HG02943 (cell line): Measurements from ENCODE around the gene PDC.
"Not testable (repeated sequence)": the region's sequence is repeated elsewhere in the genome, so short reads cannot be mapped to it uniquely, and the experiment has no call there.

Experiments used
- ATAC-seq: cut with Tn5 transposase; IDR thresholded peaks from one replicate; pipeline ENCODE4 v1.9.1; 2021; ENCODE audit warnings: mild to moderate bottlenecking, low read depth, moderate library complexity; ENCODE audit not compliant: unreplicated experiment

The PDC gene

DNA sequence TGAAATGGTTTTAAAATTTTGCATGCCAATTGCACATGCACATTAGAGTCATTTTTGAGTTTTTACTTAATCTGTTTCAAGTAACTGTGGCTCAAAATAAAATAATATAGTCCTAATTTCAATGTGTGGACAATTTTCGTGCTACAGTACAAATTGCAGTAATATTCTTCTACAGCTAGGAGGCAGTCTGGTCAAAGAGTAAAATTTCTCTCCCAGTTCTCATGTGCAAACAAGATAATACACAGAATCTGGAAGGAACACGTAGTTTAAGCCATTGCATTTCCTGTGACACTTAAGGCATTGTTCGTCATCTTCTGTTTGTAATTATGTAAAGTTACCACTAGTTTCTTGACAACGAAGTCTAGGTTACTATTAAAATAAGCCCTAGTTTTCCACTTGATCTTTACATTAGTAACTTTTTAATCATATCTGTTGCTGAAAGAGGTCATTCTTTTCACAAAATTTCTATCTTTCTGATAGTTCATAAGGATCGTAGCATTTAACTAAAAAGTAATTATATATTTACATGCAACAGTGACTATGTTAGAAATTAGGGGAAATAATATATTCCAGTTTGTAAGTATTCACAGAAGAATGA is 56.4 kb downstream of the PDC start:
- ATAC-seq: no peak

DNA sequence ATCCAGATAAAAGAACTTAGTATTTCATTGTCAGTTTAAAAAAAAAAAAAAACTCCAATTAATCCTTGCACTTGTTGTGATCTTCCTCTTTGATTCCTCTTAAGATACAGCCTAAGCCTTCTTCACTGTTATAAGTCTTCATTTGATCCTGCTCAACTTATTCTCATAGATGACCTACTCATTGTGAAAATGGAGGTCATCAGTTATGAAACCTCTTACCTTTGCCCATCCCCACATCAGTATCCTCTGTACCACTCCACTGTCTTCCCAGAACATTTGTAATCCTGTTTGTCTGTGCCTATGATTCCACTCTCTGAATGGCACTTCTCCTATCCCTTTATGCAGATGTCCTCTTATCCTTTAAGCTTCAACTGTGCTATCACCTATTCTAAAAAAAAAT is 57.3 kb downstream of the PDC start:
- ATAC-seq: no peak

GRCh38 chr1:186401446-186401845 is 59.5 kb downstream of the PDC start:
- ATAC-seq: not testable (repeated sequence)
